Right atrium auricular region (tissue), 2 donors: ENCODE results near the gene BFSP1. TPM values are rescaled to one million over a fixed set of nuclear protein-coding genes. Genes with fewer than 3 reads are reported as not detected.

Experiments used
- DNase-seq: peaks from one replicate; pipeline ENCODE4 v3.0.0-alpha.2; 2019; ENCODE audit warnings: low spot score
- H3K27ac ChIP-seq, 2 donors: fragments of 200-600 bp; sonication (generic); 1 replicate in 1 of 2; 2 replicates in 1 of 2; pipeline ENCODE4 v1.5.1; 2016 to 2019
- H3K27me3 ChIP-seq, 2 donors: fragments of 200-600 bp; sonication (generic); one replicate each; pipeline versions ENCODE4 v1.5.1 to v1.6.0; 2017 to 2019
- H3K36me3 ChIP-seq: fragments of 200-600 bp; sonication (generic); one replicate; pipeline ENCODE4 v1.5.1; 2016
- H3K4me1 ChIP-seq, 2 donors: fragments of 200-600 bp; sonication (generic); one replicate each; pipeline versions ENCODE4 v1.5.1 to v1.6.0; 2017 to 2019
- H3K4me3 ChIP-seq, 2 donors: fragments of 200-600 bp; sonication (generic); 1 replicate in 1 of 2; 2 replicates in 1 of 2; pipeline ENCODE4 v1.5.1; 2017 to 2019; ENCODE audit warnings: mild to moderate bottlenecking in 1 of 2, moderate library complexity in 1 of 2
- H3K9me3 ChIP-seq, 2 donors: fragments of 200-600 bp; sonication (generic); one replicate each; pipeline ENCODE4 v1.5.1; 2019
- total RNA-seq, 2 donors: library from RNA; depleted of rRNA; stranded (reverse); fragments of >200 nt; gene quantifications; one replicate each; pipeline ENCODE4 v1.1.0, GENCODE V29; 2016
- TF ChIP-seq, protein P1 (sequence below), 2 donors: fragments of 200-600 bp; sonication (generic); IDR thresholded peaks; one replicate each; pipeline ENCODE4 v1.5.1; 2019; ENCODE audit warnings: antibody characterized with exemption in 2 of 2

The BFSP1 gene
- total RNA-seq, 2 donors from 2014 or later = 0.51 to 1.3 TPM

DNA sequence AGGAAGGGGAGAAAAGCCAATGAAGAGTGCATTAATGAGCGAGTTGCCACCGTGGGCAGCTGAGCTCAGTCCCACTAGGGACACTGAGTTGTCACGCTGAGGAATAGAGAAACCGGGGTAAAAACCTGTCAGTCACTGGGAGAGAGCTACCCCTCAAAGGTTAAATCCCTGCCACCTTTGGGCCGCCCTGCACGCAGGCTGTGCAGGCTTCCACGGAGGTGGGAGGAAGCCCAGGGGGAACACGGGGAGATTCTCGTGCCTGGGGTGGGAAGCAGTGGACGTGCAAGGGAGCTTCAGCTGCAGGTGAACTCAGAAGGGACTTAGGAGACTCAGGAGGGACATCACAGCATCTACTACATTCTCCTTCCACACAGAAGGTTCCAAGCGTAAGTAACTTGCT, 50.5 kb downstream of the BFSP1 start:
- H3K27me3 ChIP-seq = no peaks in the 10 kb centered on the region
- no peaks in the 10 kb centered on the region for H3K4me1 ChIP-seq
- no peaks in the 10 kb centered on the region for H3K36me3 ChIP-seq
- TF ChIP-seq, protein P1, sequence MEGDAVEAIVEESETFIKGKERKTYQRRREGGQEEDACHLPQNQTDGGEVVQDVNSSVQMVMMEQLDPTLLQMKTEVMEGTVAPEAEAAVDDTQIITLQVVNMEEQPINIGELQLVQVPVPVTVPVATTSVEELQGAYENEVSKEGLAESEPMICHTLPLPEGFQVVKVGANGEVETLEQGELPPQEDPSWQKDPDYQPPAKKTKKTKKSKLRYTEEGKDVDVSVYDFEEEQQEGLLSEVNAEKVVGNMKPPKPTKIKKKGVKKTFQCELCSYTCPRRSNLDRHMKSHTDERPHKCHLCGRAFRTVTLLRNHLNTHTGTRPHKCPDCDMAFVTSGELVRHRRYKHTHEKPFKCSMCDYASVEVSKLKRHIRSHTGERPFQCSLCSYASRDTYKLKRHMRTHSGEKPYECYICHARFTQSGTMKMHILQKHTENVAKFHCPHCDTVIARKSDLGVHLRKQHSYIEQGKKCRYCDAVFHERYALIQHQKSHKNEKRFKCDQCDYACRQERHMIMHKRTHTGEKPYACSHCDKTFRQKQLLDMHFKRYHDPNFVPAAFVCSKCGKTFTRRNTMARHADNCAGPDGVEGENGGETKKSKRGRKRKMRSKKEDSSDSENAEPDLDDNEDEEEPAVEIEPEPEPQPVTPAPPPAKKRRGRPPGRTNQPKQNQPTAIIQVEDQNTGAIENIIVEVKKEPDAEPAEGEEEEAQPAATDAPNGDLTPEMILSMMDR (IDR thresholded peaks at IDR 0.05) = no peak
- no peaks in the 10 kb centered on the region for H3K9me3 ChIP-seq
- H3K27ac ChIP-seq = no peak overlapping the region
- no peak overlapping the region for H3K4me3 ChIP-seq
- peak; percentile 26 for DNase-seq

DNA sequence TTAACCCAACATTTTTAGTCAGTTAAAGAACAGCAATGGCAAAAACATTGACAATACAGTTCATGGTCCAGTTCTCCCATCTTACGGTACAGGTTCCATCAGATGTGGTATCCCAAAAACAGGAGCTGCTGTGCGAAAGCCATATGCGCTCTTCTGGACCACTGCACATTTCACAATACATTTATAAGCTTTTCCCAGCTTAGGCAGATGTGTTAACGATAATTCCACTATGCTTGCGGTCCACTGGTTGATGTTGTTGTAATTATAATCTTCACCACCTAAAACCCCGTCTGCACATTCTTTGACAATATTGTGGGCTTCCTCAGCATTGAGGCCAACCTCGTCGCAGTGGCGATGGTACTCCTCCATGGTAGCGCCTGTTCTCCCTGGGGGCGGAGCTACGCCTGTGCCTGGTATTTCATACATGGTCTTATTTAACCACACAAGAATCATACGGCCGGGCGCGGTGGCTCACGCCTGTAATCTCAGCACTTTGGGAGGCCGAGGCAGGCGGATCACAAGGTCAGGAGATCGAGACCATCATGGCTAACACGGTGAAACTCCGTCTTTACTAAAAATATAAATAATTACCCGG, 52.0 kb downstream of the BFSP1 start:
- Histone ChIP-seq H3K27me3 (no peaks in the 10 kb centered on the region), H3K4me3 (no peak overlapping the region), H3K9me3 (no peaks in the 10 kb centered on the region), H3K4me1 (no peaks in the 10 kb centered on the region), H3K36me3 (no peaks in the 10 kb centered on the region), H3K27ac (no peak overlapping the region)
- TF ChIP-seq, protein P1 (IDR thresholded peaks at IDR 0.05) = no peak
- peak; percentile 4 for DNase-seq

DNA sequence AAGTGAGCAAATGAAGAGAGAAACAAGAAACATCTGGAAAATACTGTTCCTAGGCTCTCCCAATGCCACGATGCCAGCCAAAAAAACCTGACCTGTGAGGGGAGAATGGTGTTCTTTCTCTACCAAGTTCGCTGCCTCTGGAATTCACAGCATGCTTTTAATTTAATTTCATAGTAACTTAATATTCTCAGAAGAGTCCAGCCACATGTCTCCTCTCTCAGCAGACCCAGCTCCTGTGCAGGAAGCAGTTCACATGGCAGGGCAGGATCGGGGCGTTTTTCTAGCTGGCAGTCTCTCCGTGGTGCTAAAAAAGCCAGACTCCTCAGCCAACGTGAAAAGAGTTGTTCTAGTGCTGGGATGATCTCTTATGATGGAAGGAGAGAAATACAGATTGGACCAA, 57.5 kb downstream of the BFSP1 start:
- Histone ChIP-seq H3K27ac (no peak overlapping the region), H3K36me3 (no peaks in the 10 kb centered on the region), H3K9me3 (no peaks in the 10 kb centered on the region), H3K4me3 (no peak overlapping the region), H3K4me1 (no peaks in the 10 kb centered on the region), H3K27me3 (no peaks in the 10 kb centered on the region)
- DNase-seq = peak; percentile 9
- TF ChIP-seq, protein P1 (IDR thresholded peaks at IDR 0.05) = no peak

DNA sequence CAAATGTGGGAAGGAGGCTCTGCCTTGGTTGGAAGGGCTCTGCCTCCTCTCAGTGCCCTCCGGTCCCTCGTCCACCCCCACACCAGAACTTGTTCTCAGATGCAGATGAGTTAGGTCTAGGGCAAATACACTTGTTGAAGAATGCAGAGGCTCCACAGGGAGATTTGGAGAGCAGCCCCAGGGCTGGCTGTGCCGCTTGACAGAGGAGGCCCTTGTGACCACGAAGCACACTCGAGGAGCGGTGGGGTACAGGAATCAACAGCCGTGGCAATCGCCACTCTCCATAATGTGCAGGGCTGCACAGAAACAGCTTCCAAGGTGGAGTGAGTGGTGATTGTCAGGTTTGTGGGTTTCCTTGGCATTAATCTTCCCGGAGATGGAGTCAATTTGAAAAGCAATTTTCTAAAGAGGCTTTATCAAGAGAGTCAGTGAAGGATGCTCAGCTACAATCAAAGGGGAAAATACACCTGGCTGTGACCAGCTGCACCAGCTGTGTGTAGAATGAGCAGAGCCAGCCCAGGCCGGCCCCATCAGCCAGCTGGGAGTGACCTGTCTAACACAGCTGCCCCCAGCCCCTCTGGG, 59.5 kb downstream of the BFSP1 start:
- TF ChIP-seq, protein P1 (IDR thresholded peaks at IDR 0.05) = no peak
- Histone ChIP-seq H3K27me3 (no peaks in the 10 kb centered on the region), H3K4me3 (no peak overlapping the region), H3K27ac (no peak overlapping the region), H3K9me3 (no peaks in the 10 kb centered on the region), H3K36me3 (no peaks in the 10 kb centered on the region), H3K4me1 (no peaks in the 10 kb centered on the region)
- DNase-seq = peak; percentile 36

DNA sequence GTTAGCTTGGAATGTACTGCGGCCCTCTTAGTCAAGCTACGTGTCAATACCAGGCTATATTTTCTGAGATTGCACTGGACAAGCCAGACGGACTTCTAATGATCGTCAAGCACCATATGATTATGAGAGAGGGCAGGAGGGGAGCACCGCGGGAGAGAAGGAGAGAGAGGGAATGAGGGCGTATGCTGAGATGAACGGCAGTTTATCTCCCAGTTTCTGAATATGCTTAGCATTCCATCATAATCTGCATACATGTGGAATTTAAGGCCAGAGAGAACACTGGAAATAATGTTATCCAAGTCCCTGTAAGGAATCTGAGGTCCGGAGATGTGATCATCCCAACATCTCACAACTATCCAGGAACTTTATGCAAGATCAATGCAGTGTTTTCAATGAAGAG, 60.2 kb downstream of the BFSP1 start:
- no peak overlapping the region for H3K27ac ChIP-seq
- TF ChIP-seq, protein P1 (IDR thresholded peaks at IDR 0.05) = no peak
- H3K36me3 ChIP-seq = no peaks in the 10 kb centered on the region
- H3K27me3 ChIP-seq = no peaks in the 10 kb centered on the region
- DNase-seq = no peak
- no peak overlapping the region for H3K4me3 ChIP-seq
- H3K4me1 ChIP-seq = no peaks in the 10 kb centered on the region
- H3K9me3 ChIP-seq = no peaks in the 10 kb centered on the region

DNA sequence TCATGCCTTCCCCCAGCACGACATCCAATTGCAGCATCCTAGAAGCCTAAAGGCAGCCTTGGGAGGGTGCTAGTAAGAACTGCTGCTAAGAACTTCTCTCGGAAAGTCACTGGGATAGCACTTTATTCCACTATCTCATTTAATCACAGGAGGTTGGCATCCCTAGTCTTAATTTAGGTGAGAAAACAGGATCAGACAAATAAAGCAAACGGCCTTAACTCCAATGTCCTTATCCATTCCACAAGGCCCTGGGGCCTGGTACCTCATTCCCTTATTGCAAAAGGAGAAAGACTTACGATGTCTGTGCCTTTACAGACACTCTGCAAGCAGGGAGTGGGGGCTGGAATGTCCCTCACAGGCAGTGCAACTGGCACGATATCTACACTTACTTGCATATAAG, 60.7 kb downstream of the BFSP1 start:
- no peaks in the 10 kb centered on the region for H3K4me1 ChIP-seq
- TF ChIP-seq, protein P1 (IDR thresholded peaks at IDR 0.05) = no peak
- H3K4me3 ChIP-seq = no peak overlapping the region
- no peaks in the 10 kb centered on the region for H3K9me3 ChIP-seq
- no peaks in the 10 kb centered on the region for H3K36me3 ChIP-seq
- no peak overlapping the region for H3K27ac ChIP-seq
- no peaks in the 10 kb centered on the region for H3K27me3 ChIP-seq
- no peak for DNase-seq
